ENCODE data around the gene CRB3.
"Not testable (repeated sequence)": the region's sequence is repeated elsewhere in the genome, so short reads cannot be mapped to it uniquely, and the experiment has no call there.

The CRB3 gene

GRCh38 chr19:6494438-6495036 lies 30.5 kb downstream of the CRB3 start:
- Histone ChIP-seq H3K27ac (ENCODE audit: insufficient read depth, low read depth, low read length, poor library complexity, severe bottlenecking) (no peak overlapping the region), H3K9me3 (ENCODE audit: control insufficient read depth, low read length) (no peaks in the 10 kb centered on the region), H3K4me3 (ENCODE audit: insufficient read depth, low read depth, low read length) (no peak overlapping the region), H3K36me3 (ENCODE audit: control insufficient read depth, insufficient read depth, low read length) (no peaks in the 10 kb centered on the region), H3K4me1 (ENCODE audit: control insufficient read depth, insufficient read depth, low read length) (no peaks in the 10 kb centered on the region), H3K27me3 (ENCODE audit: control insufficient read depth, insufficient read depth, low read length, poor library complexity, severe bottlenecking) (no peaks in the 10 kb centered on the region)
- WGBS, 2 experiments, result 87 to 88% methylated on average over 8 of the region's 8 CpGs

- Histone ChIP-seq H3K27ac (ENCODE audit: insufficient read depth, low read depth, low read length, poor library complexity, severe bottlenecking) (no peak overlapping the region), H3K27me3 (ENCODE audit: control insufficient read depth, insufficient read depth, low read length, poor library complexity, severe bottlenecking) (peaks cover 7% of the 10 kb centered on the region), H3K4me3 (ENCODE audit: insufficient read depth, low read depth, low read length) (no peak overlapping the region), H3K4me1 (ENCODE audit: control insufficient read depth, insufficient read depth, low read length) (no peaks in the 10 kb centered on the region), H3K9me3 (ENCODE audit: control insufficient read depth, low read length) (no peaks in the 10 kb centered on the region), H3K36me3 (ENCODE audit: control insufficient read depth, insufficient read depth, low read length) (no peaks in the 10 kb centered on the region)
- 94 to 95% methylated on average over 19 of the region's 19 CpGs for WGBS, 2 experiments
Observed at GRCh38 chr19:6495947-6496346, 31.9 kb downstream of the CRB3 start.

GRCh38 chr19:6498294-6499036 lies 34.4 kb downstream of the CRB3 start:
- H3K4me3 ChIP-seq (ENCODE audit: insufficient read depth, low read depth, low read length), result no peak overlapping the region
- WGBS, 2 experiments, result 90% methylated on average over 7 of the region's 7 CpGs

DNA sequence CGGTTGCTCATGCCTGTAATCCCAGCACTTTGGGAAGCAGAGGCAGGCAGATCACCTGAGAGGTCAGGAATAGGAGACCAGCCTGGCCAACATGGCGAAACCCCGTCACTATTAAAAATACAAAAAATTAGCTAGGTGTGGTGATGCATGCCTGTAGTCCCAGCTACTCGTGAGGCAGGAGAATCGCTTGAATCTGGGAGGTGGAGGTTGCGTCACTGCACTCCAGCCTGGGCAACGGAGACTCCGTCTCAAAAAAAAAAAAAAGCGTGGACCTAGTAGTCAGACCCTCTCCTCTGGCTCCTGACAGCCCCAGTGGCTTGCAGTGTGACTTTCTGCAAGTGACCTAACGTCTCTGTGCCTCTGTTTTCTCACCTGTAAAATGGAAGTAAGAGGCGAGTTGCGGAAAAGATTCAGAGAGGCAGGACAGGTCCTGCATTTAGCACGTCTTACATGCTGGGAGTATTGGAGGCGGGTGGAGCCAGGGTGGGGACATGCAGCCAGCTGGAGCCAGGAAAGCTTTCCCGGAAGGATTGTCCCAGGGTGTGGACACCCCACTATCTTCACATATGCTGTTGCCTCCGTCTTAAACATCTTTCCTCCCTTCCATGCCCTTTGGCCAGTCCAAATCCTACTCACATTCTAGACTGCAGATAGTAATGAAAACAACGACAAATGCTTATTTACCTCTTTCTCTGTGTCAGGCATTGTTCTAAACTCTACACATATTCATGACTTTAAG lies 35.1 kb downstream of the CRB3 start:
- Histone ChIP-seq H3K36me3 (ENCODE audit: control insufficient read depth, insufficient read depth, low read length) (no peaks in the 10 kb centered on the region), H3K27me3 (ENCODE audit: control insufficient read depth, insufficient read depth, low read length, poor library complexity, severe bottlenecking) (peaks cover 31% of the 10 kb centered on the region), H3K4me3 (ENCODE audit: insufficient read depth, low read depth, low read length) (no peak overlapping the region), H3K9me3 (ENCODE audit: control insufficient read depth, low read length) (no peaks in the 10 kb centered on the region), H3K27ac (ENCODE audit: insufficient read depth, low read depth, low read length, poor library complexity, severe bottlenecking) (no peak overlapping the region), H3K4me1 (ENCODE audit: control insufficient read depth, insufficient read depth, low read length) (no peaks in the 10 kb centered on the region)
- WGBS, 2 experiments, result 87 to 88% methylated on average over 17 of the region's 17 CpGs

More at GRCh38 chr19:6498294-6499036, 34.4 kb downstream of the CRB3 start:
- Histone ChIP-seq H3K27me3 (ENCODE audit: control insufficient read depth, insufficient read depth, low read length, poor library complexity, severe bottlenecking) (peaks cover 31% of the 10 kb centered on the region), H3K27ac (ENCODE audit: insufficient read depth, low read depth, low read length, poor library complexity, severe bottlenecking) (no peak overlapping the region), H3K9me3 (ENCODE audit: control insufficient read depth, low read length) (no peaks in the 10 kb centered on the region), H3K36me3 (ENCODE audit: control insufficient read depth, insufficient read depth, low read length) (no peaks in the 10 kb centered on the region), H3K4me1 (ENCODE audit: control insufficient read depth, insufficient read depth, low read length) (no peaks in the 10 kb centered on the region)

GRCh38 chr19:6500837-6501739 lies 37.0 kb downstream of the CRB3 start:
- Histone ChIP-seq H3K27me3 (ENCODE audit: control insufficient read depth, insufficient read depth, low read length, poor library complexity, severe bottlenecking) (peaks cover 31% of the 10 kb centered on the region), H3K4me1 (ENCODE audit: control insufficient read depth, insufficient read depth, low read length) (no peaks in the 10 kb centered on the region), H3K36me3 (ENCODE audit: control insufficient read depth, insufficient read depth, low read length) (no peaks in the 10 kb centered on the region), H3K27ac (ENCODE audit: insufficient read depth, low read depth, low read length, poor library complexity, severe bottlenecking) (no peak overlapping the region), H3K4me3 (ENCODE audit: insufficient read depth, low read depth, low read length) (peak overlapping the region; percentile 60), H3K9me3 (ENCODE audit: control insufficient read depth, low read length) (no peaks in the 10 kb centered on the region)
- 73% methylated on average over 24 of the region's 24 CpGs for WGBS, 2 experiments

GRCh38 chr19:6501740-6502648 lies 37.9 kb downstream of the CRB3 start, which contains the start of gene TUBB4A:
Gene TUBB4A (minus strand): TSS chr19:6502309. CDS start chr19:6502212, 97 bp downstream.
- H3K9me3 ChIP-seq (ENCODE audit: control insufficient read depth, low read length), result no peaks in the 10 kb centered on the region
- peak within 1 kb of the TSS; percentile 60 for H3K4me3 ChIP-seq (ENCODE audit: insufficient read depth, low read depth, low read length)
- 2 to 3% methylated on average over 71 of the region's 71 CpGs for WGBS, 2 experiments
- H3K27ac ChIP-seq (ENCODE audit: insufficient read depth, low read depth, low read length, poor library complexity, severe bottlenecking), result no peak within 1 kb of the TSS
- peaks cover 31% of the 10 kb centered on the region for H3K27me3 ChIP-seq (ENCODE audit: control insufficient read depth, insufficient read depth, low read length, poor library complexity, severe bottlenecking)
- no peaks in the 10 kb centered on the region for H3K36me3 ChIP-seq (ENCODE audit: control insufficient read depth, insufficient read depth, low read length)
- no peaks in the 10 kb centered on the region for H3K4me1 ChIP-seq (ENCODE audit: control insufficient read depth, insufficient read depth, low read length)

- Histone ChIP-seq H3K36me3 (ENCODE audit: control insufficient read depth, insufficient read depth, low read length) (no peaks in the 10 kb centered on the region), H3K4me1 (ENCODE audit: control insufficient read depth, insufficient read depth, low read length) (no peaks in the 10 kb centered on the region), H3K4me3 (ENCODE audit: insufficient read depth, low read depth, low read length) (no peak overlapping the region), H3K9me3 (ENCODE audit: control insufficient read depth, low read length) (no peaks in the 10 kb centered on the region), H3K27ac (ENCODE audit: insufficient read depth, low read depth, low read length, poor library complexity, severe bottlenecking) (no peak overlapping the region), H3K27me3 (ENCODE audit: control insufficient read depth, insufficient read depth, low read length, poor library complexity, severe bottlenecking) (peaks cover 31% of the 10 kb centered on the region)
- 93 to 94% methylated on average over 8 to 9 of the region's 9 CpGs for WGBS, 2 experiments
Observed at GRCh38 chr19:6503407-6504201, 39.5 kb downstream of the CRB3 start.

- H3K27ac ChIP-seq (ENCODE audit: insufficient read depth, low read depth, low read length, poor library complexity, severe bottlenecking); H3K9me3 ChIP-seq (ENCODE audit: control insufficient read depth, low read length); H3K27me3 ChIP-seq (ENCODE audit: control insufficient read depth, insufficient read depth, low read length, poor library complexity, severe bottlenecking); H3K4me1 ChIP-seq (ENCODE audit: control insufficient read depth, insufficient read depth, low read length); H3K36me3 ChIP-seq (ENCODE audit: control insufficient read depth, insufficient read depth, low read length); H3K4me3 ChIP-seq (ENCODE audit: insufficient read depth, low read depth, low read length): not testable (repeated sequence)
- WGBS, 2 experiments, result 92 to 94% methylated on average over 9 of the region's 9 CpGs
Observed at GRCh38 chr19:6508028-6508771, 44.1 kb downstream of the CRB3 start.
